Panc1 (cell line): Measurements from ENCODE around the gene TOR2A. TPM values are rescaled to one million over a fixed set of nuclear protein-coding genes. Genes with fewer than 3 reads are reported as not detected.

Experiments used
- ATAC-seq: fragments of 200-7000 bp; cut with Tn5 transposase; 2 replicates; pipeline ENCODE4 v1.9.1; 2020; ENCODE audit warnings: mild to moderate bottlenecking, moderate library complexity
- BruUV-seq: library from RNA; stranded (reverse); fragments of 400-500 nt; replicated peaks from 2 replicates; lab custom pipeline; 2021; lab: Mats Ljungman, UMichigan
- CTCF ChIA-PET: fragments of 300-600 bp; sonication (Branson Sonifier 250); formaldehyde crosslinking; loops from one replicate; lab custom pipeline; 2022; ENCODE audit warnings: antibody characterized with exemption; lab: Charles Lee
- POLR2A ChIA-PET: fragments of 300-600 bp; sonication (Branson Sonifier 250); formaldehyde crosslinking; loops from one replicate; lab custom pipeline; 2022; ENCODE audit warnings: antibody characterized with exemption; lab: Charles Lee
- DNase-seq: peaks from one replicate; pipeline ENCODE4 v3.0.0-alpha.2; 2010; ENCODE audit warnings: low read depth, low spot score
- H3K27ac ChIP-seq: 2 replicates; pipeline ENCODE4 v1.5.1; 2011; ENCODE audit warnings: mild to moderate bottlenecking, low read length, inconsistent platforms
- H3K27me3 ChIP-seq: fragments of 200-500 bp; sonication (Bioruptor generic); 2 replicates; pipeline ENCODE4 v1.6.0; 2014; ENCODE audit warnings: low read length, inconsistent platforms; ENCODE audit not compliant: control insufficient read depth, insufficient read depth
- H3K36me3 ChIP-seq: fragments of 200-500 bp; sonication (Bioruptor generic); 2 replicates; pipeline ENCODE4 v1.5.1; 2014; ENCODE audit warnings: inconsistent platforms, mild to moderate bottlenecking, low read length, moderate library complexity; ENCODE audit not compliant: control insufficient read depth, insufficient read depth
- H3K4me1 ChIP-seq: 2 replicates; pipeline ENCODE4 v1.5.1; 2011; ENCODE audit warnings: inconsistent platforms, mild to moderate bottlenecking, low read length, moderate library complexity; ENCODE audit not compliant: control insufficient read depth, insufficient read depth
- H3K4me3 ChIP-seq, 2 experiments: 2 replicates each; pipeline ENCODE4 v1.5.1; 2011 to 2012; ENCODE audit warnings: low read depth in 2 of 2, low read length in 2 of 2, mild to moderate bottlenecking in 2 of 2, inconsistent platforms in 1 of 2, moderate library complexity in 1 of 2
- H3K9me3 ChIP-seq: fragments of 200-500 bp; sonication (Bioruptor generic); 2 replicates; pipeline ENCODE4 v1.5.1; 2014; ENCODE audit warnings: low read depth, mild to moderate bottlenecking, inconsistent platforms, low read length, moderate library complexity; ENCODE audit not compliant: control insufficient read depth, insufficient read depth
- POLR2AphosphoS5 ChIP-seq: IDR thresholded peaks from 2 replicates; pipeline ENCODE4 v1.6.1; 2012; ENCODE audit warnings: mild to moderate bottlenecking, low read depth, low read length, moderate library complexity
- REST ChIP-seq, 2 experiments: IDR thresholded peaks; 2 replicates each; pipeline ENCODE4 v1.6.1; 2011 to 2012; ENCODE audit warnings: low read depth in 2 of 2, control low read depth in 1 of 2, low read length in 1 of 2, mild to moderate bottlenecking in 1 of 2, moderate library complexity in 1 of 2; ENCODE audit not compliant: insufficient read depth in 1 of 2
- SIN3A ChIP-seq: IDR thresholded peaks from 2 replicates; pipeline ENCODE4 v1.6.1; 2012; ENCODE audit warnings: low read depth, mild to moderate bottlenecking, low read length, moderate library complexity, borderline replicate concordance; ENCODE audit not compliant: insufficient read depth
- TCF7L2 ChIP-seq: IDR thresholded peaks from 2 replicates; pipeline ENCODE4 v1.6.1; 2011; ENCODE audit warnings: mild to moderate bottlenecking, low read depth, low read length, inconsistent platforms
- in situ Hi-C: cut with HindIII; loops from 2 replicates; pipeline ENCODE4 v1.10.0; 2016; ENCODE audit warnings: low sequenced_read_pairs, low pct_unique_long_range_greater_than_20kb
- intact Hi-C: fragments of 100-400 bp; cut with micrococcal nuclease; formaldehyde crosslinking; loops from one replicate; pipeline ENCODE4 v1.10.0; 2022; ENCODE audit not compliant: unreplicated experiment
- total RNA-seq: library from RNA; stranded (reverse); gene quantifications from one replicate; pipeline ENCODE4 v1.2.1, GENCODE V29; 2021; ENCODE audit not compliant: unreplicated experiment
- TF ChIP-seq, protein P1 (sequence below): fragments of 450-650 bp; IDR thresholded peaks from 2 replicates; pipeline ENCODE4 v1.5.1; 2017; ENCODE audit warnings: mild to moderate bottlenecking

Gene TOR2A
- total RNA-seq, 1 experiment from 2014 or later: 8.2 TPM

DNA sequence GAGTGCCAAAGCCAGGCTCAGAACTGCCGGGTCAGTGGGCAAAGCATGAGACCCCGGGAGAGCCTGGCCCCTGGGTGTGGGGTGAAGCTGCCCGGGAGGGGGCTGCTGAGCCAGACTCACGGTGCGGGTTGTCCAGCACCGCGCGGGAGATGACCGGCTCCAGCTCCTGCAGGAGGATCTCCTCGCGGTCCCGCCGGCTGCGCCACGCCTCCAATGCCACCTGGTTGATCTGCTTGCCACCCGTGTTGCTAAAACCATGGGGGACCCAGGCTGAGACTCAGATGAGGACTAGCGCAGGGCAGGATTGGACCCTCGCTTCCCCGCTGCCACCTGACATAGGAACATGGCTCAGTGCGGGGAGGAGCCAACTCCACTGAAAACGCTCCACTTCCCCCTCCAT lies 2.6 kb downstream of the TOR2A start:
- TF ChIP-seq POLR2AphosphoS5 (no peak), REST (IDR thresholded peaks at IDR 0.05; ENCODE audit: insufficient read depth in 1 of 2, low read depth in 2 of 2, low read length in 1 of 2) (no peak), SIN3A (no peak), TCF7L2 (no peak)
- TF ChIP-seq, protein P1, sequence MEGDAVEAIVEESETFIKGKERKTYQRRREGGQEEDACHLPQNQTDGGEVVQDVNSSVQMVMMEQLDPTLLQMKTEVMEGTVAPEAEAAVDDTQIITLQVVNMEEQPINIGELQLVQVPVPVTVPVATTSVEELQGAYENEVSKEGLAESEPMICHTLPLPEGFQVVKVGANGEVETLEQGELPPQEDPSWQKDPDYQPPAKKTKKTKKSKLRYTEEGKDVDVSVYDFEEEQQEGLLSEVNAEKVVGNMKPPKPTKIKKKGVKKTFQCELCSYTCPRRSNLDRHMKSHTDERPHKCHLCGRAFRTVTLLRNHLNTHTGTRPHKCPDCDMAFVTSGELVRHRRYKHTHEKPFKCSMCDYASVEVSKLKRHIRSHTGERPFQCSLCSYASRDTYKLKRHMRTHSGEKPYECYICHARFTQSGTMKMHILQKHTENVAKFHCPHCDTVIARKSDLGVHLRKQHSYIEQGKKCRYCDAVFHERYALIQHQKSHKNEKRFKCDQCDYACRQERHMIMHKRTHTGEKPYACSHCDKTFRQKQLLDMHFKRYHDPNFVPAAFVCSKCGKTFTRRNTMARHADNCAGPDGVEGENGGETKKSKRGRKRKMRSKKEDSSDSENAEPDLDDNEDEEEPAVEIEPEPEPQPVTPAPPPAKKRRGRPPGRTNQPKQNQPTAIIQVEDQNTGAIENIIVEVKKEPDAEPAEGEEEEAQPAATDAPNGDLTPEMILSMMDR: no peak
- ChIA-PET CTCF (interaction anchor here (1.3 kb wide), 1 partner anchor 142 kb away, joined by 4 read pairs; no protein-coding TSS in a partner anchor), POLR2A (interaction anchor here (0.8 kb wide), 1 partner anchor 24 kb away, joined by 3 read pairs; no protein-coding TSS in a partner anchor)
- Histone ChIP-seq H3K27me3 (no peaks in the 10 kb centered on the region), H3K36me3 (no peaks in the 10 kb centered on the region), H3K27ac (no peak overlapping the region), H3K9me3 (no peaks in the 10 kb centered on the region), H3K4me3 (no peak overlapping the region), H3K4me1 (no peaks in the 10 kb centered on the region)
- intact Hi-C loops (loop anchor here (10.0 kb wide), 1 partner anchor 148 kb away; no protein-coding TSS in a partner anchor), in situ Hi-C loops (no loop called here)
- no TSS peak for BruUV-seq
- ATAC-seq (no peak), DNase-seq (no peak)

- POLR2A ChIA-PET: no interaction called here
- no peak for DNase-seq
- CTCF ChIA-PET: no interaction called here
- TF ChIP-seq, protein P1: no peak
- TF ChIP-seq TCF7L2 (no peak), SIN3A (no peak), POLR2AphosphoS5 (no peak), REST (IDR thresholded peaks at IDR 0.05; ENCODE audit: insufficient read depth in 1 of 2, low read depth in 2 of 2, low read length in 1 of 2) (no peak)
- no peak overlapping the region for H3K4me3 ChIP-seq
- no peaks in the 10 kb centered on the region for H3K9me3 ChIP-seq
- no peak overlapping the region for H3K27ac ChIP-seq
- H3K27me3 ChIP-seq: no peaks in the 10 kb centered on the region
- no peak for ATAC-seq
- no peaks in the 10 kb centered on the region for H3K4me1 ChIP-seq
- BruUV-seq: no TSS peak
- H3K36me3 ChIP-seq: no peaks in the 10 kb centered on the region
- in situ Hi-C loops: no loop called here
- intact Hi-C loops: loop anchor here (10.0 kb wide), 1 partner anchor 147 kb away; no protein-coding TSS in a partner anchor
These were observed 3.2 kb downstream of the TOR2A start for GRCh38 chr9:127731938-127732337.
